GM12878 (cell line): ENCODE results near the gene PLB1. TPM values are rescaled to one million over a fixed set of nuclear protein-coding genes. Genes with fewer than 3 reads are reported as not detected.

Experiments used
- ATAC-seq: fragments of 200-7000 bp; cut with Tn5 transposase; 3 replicates; pipeline ENCODE4 v1.9.1; 2020; ENCODE audit warnings: mild to moderate bottlenecking, moderate library complexity
- BruUV-seq: library from RNA; stranded (reverse); fragments of 400-500 nt; replicated peaks from 2 replicates; lab custom pipeline; 2021; lab: Mats Ljungman, UMichigan
- CTCF ChIA-PET: fragments of 300-600 bp; sonication (Branson Sonifier 250); formaldehyde crosslinking; extraction: SDS; loops from one replicate; lab custom pipeline; 2021; ENCODE audit warnings: inconsistent platforms; lab: Yijun Ruan, JAX
- POLR2A ChIA-PET: fragments of 350-600 bp; formaldehyde crosslinking; extraction: SDS; loops from one replicate; lab custom pipeline; 2021; ENCODE audit warnings: inconsistent platforms; lab: Charles Lee
- RAD21 ChIA-PET: fragments of 300-600 bp; sonication (Branson Sonifier 250); formaldehyde crosslinking; loops from one replicate; lab custom pipeline; 2023; ENCODE audit warnings: antibody characterized with exemption; ENCODE audit not compliant: unreplicated experiment; lab: Charles Lee
- SMC1A ChIA-PET: fragments of 300-600 bp; sonication (Branson Sonifier 250); formaldehyde crosslinking; loops from one replicate; lab custom pipeline; 2023; ENCODE audit not compliant: unreplicated experiment, uncharacterized antibody; lab: Charles Lee
- DNase-seq: peaks from one replicate; pipeline ENCODE4 v3.0.0-alpha.2; 2011; ENCODE audit warnings: low read depth, low spot score
- FAIRE-seq: peaks from 3 replicates; lab custom pipeline; 2011; peaks lifted over from hg19 to GRCh38; lab: Jason Lieb, UNC
- H2AFZ ChIP-seq: 2 replicates; pipeline ENCODE4 v1.6.0; 2011; ENCODE audit warnings: low read depth, low read length, control low read depth; ENCODE audit not compliant: control insufficient read depth
- H3K27ac ChIP-seq: 2 replicates; pipeline ENCODE4 v1.5.1; 2011; ENCODE audit warnings: control low read depth; ENCODE audit not compliant: control insufficient read depth, insufficient read depth
- H3K27me3 ChIP-seq, 2 experiments: replicated peaks in 1 of 2; 2 replicates each; pipeline versions ENCODE4 v1.6.0 to v1.6.1; 2011; ENCODE audit warnings: low read length in 1 of 2; ENCODE audit not compliant: control insufficient read depth in 2 of 2, insufficient read depth in 2 of 2
- H3K36me3 ChIP-seq, 2 experiments: 2 replicates each; pipeline ENCODE4 v1.5.1; 2011; ENCODE audit warnings: low read length in 1 of 2; ENCODE audit not compliant: control insufficient read depth in 2 of 2, insufficient read depth in 2 of 2
- H3K4me1 ChIP-seq: 2 replicates; pipeline ENCODE4 v1.6.1; 2011; ENCODE audit warnings: mild to moderate bottlenecking, low read length, moderate library complexity, mixed read lengths; ENCODE audit not compliant: control insufficient read depth, insufficient read depth
- H3K4me2 ChIP-seq: 2 replicates; pipeline ENCODE4 v1.6.0; 2011; ENCODE audit warnings: control low read depth; ENCODE audit not compliant: control insufficient read depth, insufficient read depth
- H3K4me3 ChIP-seq: fragments of 200-600 bp; sonication (generic); 2 replicates; pipeline ENCODE4 v1.5.1; 2016
- H3K79me2 ChIP-seq: 2 replicates; pipeline ENCODE4 v1.6.0; 2011; ENCODE audit warnings: low read length; ENCODE audit not compliant: control insufficient read depth, insufficient read depth
- H3K9ac ChIP-seq: 2 replicates; pipeline ENCODE4 v1.8.0; 2011; ENCODE audit warnings: low read length, control low read depth, mixed read lengths; ENCODE audit not compliant: control insufficient read depth, insufficient read depth
- H3K9me3 ChIP-seq: replicated peaks from 3 replicates; pipeline ENCODE4 v1.5.1; 2011; ENCODE audit warnings: mild to moderate bottlenecking, low read length; ENCODE audit not compliant: control insufficient read depth, insufficient read depth
- H4K20me1 ChIP-seq: 2 replicates; pipeline ENCODE4 v1.6.0; 2011; ENCODE audit not compliant: control insufficient read depth, insufficient read depth
- ATF7 ChIP-seq: fragments of 450-650 bp; IDR thresholded peaks from 2 replicates; pipeline ENCODE4 v1.6.1; 2016; ENCODE audit warnings: low read depth, mild to moderate bottlenecking
- BRCA1 ChIP-seq: IDR thresholded peaks from 2 replicates; pipeline ENCODE4 v1.6.1; 2011; ENCODE audit warnings: low read depth, low read length, improper control_type of control experiment
- CHD1 ChIP-seq: IDR thresholded peaks from 2 replicates; pipeline ENCODE4 v1.6.1; 2012; ENCODE audit warnings: low read depth, low read length, improper control_type of control experiment
- CREB1 ChIP-seq: IDR thresholded peaks from 2 replicates; pipeline ENCODE4 v1.6.1; 2012; ENCODE audit warnings: low read depth, mild to moderate bottlenecking, inconsistent platforms
- E4F1 ChIP-seq: fragments of 450-650 bp; IDR thresholded peaks from 2 replicates; pipeline ENCODE4 v1.6.1; 2018; ENCODE audit warnings: borderline replicate concordance, mild to moderate bottlenecking; ENCODE audit not compliant: partially characterized antibody
- ESRRA ChIP-seq: IDR thresholded peaks from 2 replicates; pipeline ENCODE4 v1.6.1; 2012; ENCODE audit warnings: mild to moderate bottlenecking, low read length, improper control_type of control experiment
- ETV6 ChIP-seq, 2 experiments: fragments of 450-650 bp in 1 of 2; IDR thresholded peaks in 1 of 2; conservative IDR thresholded peaks in 1 of 2; 2 replicates each; pipeline ENCODE4 v1.6.1; 2014; ENCODE audit warnings: antibody characterized with exemption in 1 of 2, borderline replicate concordance in 1 of 2, low read depth in 1 of 2, mild to moderate bottlenecking in 1 of 2, moderate library complexity in 1 of 2
- HDGF ChIP-seq: fragments of 450-650 bp; IDR thresholded peaks from 2 replicates; pipeline ENCODE4 v1.6.1; 2016; ENCODE audit warnings: antibody characterized with exemption
- MXI1 ChIP-seq: fragments of 150-350 bp; IDR thresholded peaks from 2 replicates; pipeline ENCODE4 v1.6.1; 2011; ENCODE audit warnings: low read depth, mild to moderate bottlenecking, inconsistent platforms, low read length, improper control_type of control experiment
- MYC ChIP-seq: IDR thresholded peaks from 2 replicates; pipeline ENCODE4 v1.6.1; 2011; ENCODE audit warnings: mild to moderate bottlenecking, low read length, moderate library complexity, inconsistent platforms; ENCODE audit not compliant: insufficient read depth, insufficient replicate concordance, insufficient read length, severe bottlenecking
- NFYA ChIP-seq: IDR thresholded peaks from 2 replicates; pipeline ENCODE4 v1.6.1; 2011; ENCODE audit warnings: low read depth, mild to moderate bottlenecking, low read length, improper control_type of control experiment, borderline replicate concordance
- POU2F2 ChIP-seq: IDR thresholded peaks from 3 replicates; pipeline ENCODE4 v1.6.1; 2011; ENCODE audit warnings: low read depth, mild to moderate bottlenecking, low read length, borderline replicate concordance
- RELB ChIP-seq: fragments of 450-650 bp; IDR thresholded peaks from 2 replicates; pipeline ENCODE4 v1.6.1; 2017; ENCODE audit warnings: low read depth, mild to moderate bottlenecking, moderate library complexity
- RFX5 ChIP-seq: IDR thresholded peaks from 2 replicates; pipeline ENCODE4 v1.6.1; 2011; ENCODE audit warnings: low read depth, low read length, improper control_type of control experiment
- SIN3A ChIP-seq: IDR thresholded peaks from 2 replicates; pipeline ENCODE4 v1.6.1; 2012; ENCODE audit warnings: low read depth, low read length, improper control_type of control experiment
- STAT3 ChIP-seq: IDR thresholded peaks from 2 replicates; pipeline ENCODE4 v1.6.1; 2011; ENCODE audit warnings: low read depth, low read length, improper control_type of control experiment
- ZBTB33 ChIP-seq: fragments of 450-650 bp; IDR thresholded peaks from 2 replicates; pipeline ENCODE4 v1.6.1; 2017; ENCODE audit warnings: mild to moderate bottlenecking
- ZNF384 ChIP-seq: IDR thresholded peaks from 2 replicates; pipeline ENCODE4 v1.6.1; 2012; ENCODE audit warnings: low read depth, mild to moderate bottlenecking, low read length, improper control_type of control experiment, borderline replicate concordance
- WGBS: methylation state at CpG from one replicate; pipeline ENCODE4 v1.1.6; 2016; ENCODE audit warnings: low lambda C conversion rate; ENCODE audit not compliant: insufficient replicate concordance, insufficient coverage; ENCODE audit errors: missing lambda C conversion rate; 5-methylcytosine and 5-hydroxymethylcytosine counted together
- in situ Hi-C: fragments of 300-500 bp; cut with MboI; formaldehyde crosslinking; loops from 9 replicates; pipeline ENCODE4 v1.14.3; 2018; ENCODE audit warnings: mixed read lengths
- intact Hi-C: fragments of 100-400 bp; cut with micrococcal nuclease; formaldehyde crosslinking; loops from one replicate; pipeline ENCODE4 v1.14.2; 2022; ENCODE audit not compliant: unreplicated experiment
- polyA plus RNA-seq, 11 experiments: library from polyadenylated mRNA; depleted of rRNA in 4 of 11; unstranded in 6 of 11; stranded (reverse) in 5 of 11; fragments of >200 nt; fragmentation: Nextera tagmentation in 4 of 11; fragmentation: Illumina TruSeq in 1 of 11; extraction: Ambion mirVana in 4 of 11; extraction: Trizol in 1 of 11; gene quantifications; 1 replicate in 1 of 11; 2 replicates in 10 of 11; pipeline versions ENCODE4 v1.2.1 to v1.2.3, GENCODE V29; 2011 to 2016; ENCODE audit warnings: inconsistent platforms in 2 of 11, missing spikeins in 2 of 11, low read depth in 1 of 11
- total RNA-seq, 4 experiments: library from RNA; depleted of rRNA in 3 of 4; stranded (reverse); fragments of >200 nt in 3 of 4; fragmentation: Illumina TruSeq in 1 of 4; extraction: Trizol in 1 of 4; gene quantifications; 2 replicates each; pipeline versions ENCODE4 v1.2.1 to v1.2.3, GENCODE V29; 2013 to 2021

The PLB1 gene
- total and polyA plus RNA-seq, 10 of the 15 experiments (the other 5 are each of a cell fraction or from before 2014, with no cell fraction given) = 0.03 to 0.49 (median 0.28) TPM

- ATAC-seq (no peak), DNase-seq (no peak), FAIRE-seq (no peak)
- Histone ChIP-seq H3K4me2 (no peak overlapping the region), H2AFZ (no peak overlapping the region), H3K4me1 (no peaks in the 10 kb centered on the region), H3K27me3 (no peaks in the 10 kb centered on the region), H4K20me1 (no peaks in the 10 kb centered on the region), H3K79me2 (no peaks in the 10 kb centered on the region), H3K27ac (no peak overlapping the region), H3K36me3 (no peaks in the 10 kb centered on the region), H3K4me3 (no peak overlapping the region), H3K9me3 (no peaks in the 10 kb centered on the region), H3K9ac (no peak overlapping the region)
- BruUV-seq = no TSS peak
- RAD21 ChIA-PET = interaction anchor here (0.7 kb wide), 1 partner anchor 124 kb away, joined by 3 read pairs; no protein-coding TSS in a partner anchor
- 95% methylated on average over 3 of the region's 3 CpGs for WGBS
- SMC1A ChIA-PET = no interaction called here
- CTCF ChIA-PET = no interaction called here
- POLR2A ChIA-PET = no interaction called here
- intact Hi-C loops (no loop called here), in situ Hi-C loops (no loop called here)
- TF ChIP-seq RELB (no peak), MXI1 (no peak), ETV6 (conservative IDR thresholded peaks at IDR 0.05 in 1 of 2, IDR thresholded peaks at IDR 0.05 in 1 of 2; ENCODE audit: borderline replicate concordance in 1 of 2, low read depth in 1 of 2) (no peak), HDGF (no peak), ZBTB33 (no peak), CREB1 (no peak), STAT3 (no peak), BRCA1 (no peak), E4F1 (no peak), MYC (no peak), SIN3A (no peak), POU2F2 (no peak), NFYA (no peak), ESRRA (no peak), RFX5 (no peak), ZNF384 (no peak), ATF7 (no peak), CHD1 (no peak)
These were observed 196.6 kb downstream of the PLB1 start for GRCh38 chr2:28692411-28692810.
